K562 (cell line): ENCODE data around the gene CAB39. TPM values are rescaled to one million over a fixed set of nuclear protein-coding genes. Genes with fewer than 3 reads are reported as not detected.

Experiments used
- CBFB ChIP-seq: sonication (generic); formaldehyde crosslinking; IDR thresholded peaks from 2 replicates; pipeline ENCODE4 v1.4.0; 2020; ENCODE audit warnings: mild to moderate bottlenecking, missing genetic modification reagents
- CCAR2 ChIP-seq: fragments of 200-400 bp; formaldehyde crosslinking; IDR thresholded peaks from 2 replicates; pipeline ENCODE4 v1.6.1; 2017; ENCODE audit warnings: mild to moderate bottlenecking, low read depth, low read length
- FOXK2 ChIP-seq, 2 experiments: fragments of 450-650 bp; IDR thresholded peaks in 1 of 2; conservative IDR thresholded peaks in 1 of 2; 2 replicates each; pipeline ENCODE4 v1.6.1; 2016; ENCODE audit warnings: low read depth in 2 of 2, mild to moderate bottlenecking in 1 of 2
- GTF2A2 ChIP-seq: IDR thresholded peaks from 2 replicates; pipeline ENCODE4 v1.6.1; 2016; ENCODE audit warnings: mild to moderate bottlenecking, missing genetic modification characterization, missing compliant biosample characterization
- HNRNPH1 ChIP-seq: fragments of 200-400 bp; formaldehyde crosslinking; optimal IDR thresholded peaks from 2 replicates; pipeline ENCODE3; 2017; ENCODE audit warnings: low read depth, mild to moderate bottlenecking, low read length, moderate library complexity
- HNRNPLL ChIP-seq: fragments of 200-400 bp; formaldehyde crosslinking; IDR thresholded peaks from 2 replicates; pipeline ENCODE4 v1.6.1; 2017; ENCODE audit warnings: low read length, low read depth, mild to moderate bottlenecking; ENCODE audit not compliant: poor library complexity, severe bottlenecking
- MYC ChIP-seq, 2 experiments: fragments of 250-450 bp in 1 of 2; sonication (Bioruptor Pico) in 1 of 2; IDR thresholded peaks; 2 replicates each; pipeline versions ENCODE4 v1.5.1 to v1.6.1; 2012 to 2021; ENCODE audit warnings: low read depth in 2 of 2, borderline replicate concordance in 1 of 2, improper control_type of control experiment in 1 of 2, low read length in 1 of 2, mild to moderate bottlenecking in 1 of 2, moderate library complexity in 1 of 2
- NONO ChIP-seq, 2 experiments: fragments of 200-400 bp in 1 of 2; fragments of 450-650 bp in 1 of 2; formaldehyde crosslinking in 1 of 2; IDR thresholded peaks; 2 replicates each; pipeline ENCODE4 v1.6.1; 2017; ENCODE audit warnings: low read depth in 2 of 2, mild to moderate bottlenecking in 2 of 2, moderate library complexity in 2 of 2, low read length in 1 of 2
- SPI1 ChIP-seq: IDR thresholded peaks from 2 replicates; pipeline ENCODE4 v1.6.1; 2011; ENCODE audit warnings: low read depth, low read length, control low read depth, borderline replicate concordance
- WHSC1 ChIP-seq: IDR thresholded peaks from one replicate; pipeline ENCODE4 v1.6.1; 2012; ENCODE audit warnings: low read length, control low read depth, inconsistent platforms
- polyA plus RNA-seq, 8 experiments: library from polyadenylated mRNA; depleted of rRNA in 4 of 8; stranded (reverse) in 5 of 8; unstranded in 3 of 8; fragments of >200 nt; fragmentation: Nextera tagmentation in 2 of 8; fragmentation: Illumina TruSeq in 1 of 8; extraction: Ambion mirVana in 2 of 8; extraction: Trizol in 1 of 8; gene quantifications; 2 replicates each; pipeline versions ENCODE4 v1.2.1 to v1.2.3, GENCODE V29; 2011 to 2014; ENCODE audit warnings: inconsistent platforms in 1 of 8, missing spikeins in 1 of 8
- total RNA-seq, 7 experiments: library from RNA; depleted of rRNA in 6 of 7; stranded (reverse); fragments of >200 nt in 6 of 7; fragmentation: Illumina TruSeq in 2 of 7; extraction: Trizol in 2 of 7; gene quantifications; 2 replicates each; pipeline versions ENCODE4 v1.2.1 to v1.2.3, GENCODE V29; 2011 to 2021; ENCODE audit warnings: low replicate concordance in 1 of 7
- TF ChIP-seq, protein P1 (sequence below), 2 experiments: fragments of 450-650 bp in 1 of 2; sonication (generic) in 1 of 2; formaldehyde crosslinking in 1 of 2; IDR thresholded peaks; 2 replicates each; pipeline versions ENCODE4 v1.7.1 to v1.9.0; 2016 to 2022; ENCODE audit warnings: inconsistent platforms in 1 of 2, mild to moderate bottlenecking in 1 of 2, missing genetic modification reagents in 1 of 2
- TF ChIP-seq, protein P2 (sequence below): fragments of 250-450 bp; sonication (Bioruptor Pico); IDR thresholded peaks from 2 replicates; pipeline ENCODE4 v1.6.1; 2021; ENCODE audit warnings: mild to moderate bottlenecking
- TF ChIP-seq, protein P3 (sequence below): fragments of 250-450 bp; sonication (Bioruptor Pico); IDR thresholded peaks from 2 replicates; pipeline ENCODE4 v1.8.0; 2021; ENCODE audit warnings: borderline replicate concordance, mild to moderate bottlenecking, moderate library complexity; ENCODE audit not compliant: poor library complexity, severe bottlenecking
- TF ChIP-seq, protein P4 (sequence below): sonication (generic); formaldehyde crosslinking; IDR thresholded peaks from 2 replicates; pipeline ENCODE4 v1.8.1; 2023; ENCODE audit warnings: mild to moderate bottlenecking, missing genetic modification reagents

Gene CAB39
- total and polyA plus RNA-seq, 9 of the 15 experiments (the other 6 are each of a cell fraction or from before 2014, with no cell fraction given) = 27.2 to 94.4 (median 70.1) TPM

DNA sequence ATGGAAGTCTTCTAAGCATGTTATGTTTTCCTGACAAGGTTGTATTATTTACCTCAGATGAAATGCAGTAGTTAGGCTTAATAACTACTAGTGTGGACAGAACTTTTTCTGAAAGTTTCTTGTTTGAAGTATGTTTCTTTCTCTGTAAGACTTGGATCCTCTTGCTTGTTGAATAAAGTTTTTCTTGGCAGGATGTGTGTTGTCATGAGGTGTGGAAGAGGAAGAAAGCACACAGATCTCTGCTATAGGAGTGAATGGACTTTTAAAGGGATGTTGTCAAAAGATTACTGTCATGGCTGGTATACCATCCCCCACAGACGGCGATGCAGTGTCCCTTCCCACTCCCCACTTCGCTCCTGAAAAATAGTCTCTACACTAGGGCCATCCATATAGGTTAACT lies 2.6 kb downstream of the CAB39 start (continued):
- TF ChIP-seq, protein P1, sequence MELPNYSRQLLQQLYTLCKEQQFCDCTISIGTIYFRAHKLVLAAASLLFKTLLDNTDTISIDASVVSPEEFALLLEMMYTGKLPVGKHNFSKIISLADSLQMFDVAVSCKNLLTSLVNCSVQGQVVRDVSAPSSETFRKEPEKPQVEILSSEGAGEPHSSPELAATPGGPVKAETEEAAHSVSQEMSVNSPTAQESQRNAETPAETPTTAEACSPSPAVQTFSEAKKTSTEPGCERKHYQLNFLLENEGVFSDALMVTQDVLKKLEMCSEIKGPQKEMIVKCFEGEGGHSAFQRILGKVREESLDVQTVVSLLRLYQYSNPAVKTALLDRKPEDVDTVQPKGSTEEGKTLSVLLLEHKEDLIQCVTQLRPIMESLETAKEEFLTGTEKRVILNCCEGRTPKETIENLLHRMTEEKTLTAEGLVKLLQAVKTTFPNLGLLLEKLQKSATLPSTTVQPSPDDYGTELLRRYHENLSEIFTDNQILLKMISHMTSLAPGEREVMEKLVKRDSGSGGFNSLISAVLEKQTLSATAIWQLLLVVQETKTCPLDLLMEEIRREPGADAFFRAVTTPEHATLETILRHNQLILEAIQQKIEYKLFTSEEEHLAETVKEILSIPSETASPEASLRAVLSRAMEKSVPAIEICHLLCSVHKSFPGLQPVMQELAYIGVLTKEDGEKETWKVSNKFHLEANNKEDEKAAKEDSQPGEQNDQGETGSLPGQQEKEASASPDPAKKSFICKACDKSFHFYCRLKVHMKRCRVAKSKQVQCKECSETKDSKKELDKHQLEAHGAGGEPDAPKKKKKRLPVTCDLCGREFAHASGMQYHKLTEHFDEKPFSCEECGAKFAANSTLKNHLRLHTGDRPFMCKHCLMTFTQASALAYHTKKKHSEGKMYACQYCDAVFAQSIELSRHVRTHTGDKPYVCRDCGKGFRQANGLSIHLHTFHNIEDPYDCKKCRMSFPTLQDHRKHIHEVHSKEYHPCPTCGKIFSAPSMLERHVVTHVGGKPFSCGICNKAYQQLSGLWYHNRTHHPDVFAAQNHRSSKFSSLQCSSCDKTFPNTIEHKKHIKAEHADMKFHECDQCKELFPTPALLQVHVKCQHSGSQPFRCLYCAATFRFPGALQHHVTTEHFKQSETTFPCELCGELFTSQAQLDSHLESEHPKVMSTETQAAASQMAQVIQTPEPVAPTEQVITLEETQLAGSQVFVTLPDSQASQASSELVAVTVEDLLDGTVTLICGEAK (IDR thresholded peaks at IDR 0.05) = peak; percentile 95
- TF ChIP-seq, protein P1 (CRISPR knock-in tag; IDR thresholded peaks at IDR 0.05) = peak; percentile 87
- TF ChIP-seq HNRNPH1 (no peak), NONO (IDR thresholded peaks at IDR 0.05; ENCODE audit: low read depth in 2 of 2, low read length in 1 of 2) (no peak), SPI1 (no peak), FOXK2 (conservative IDR thresholded peaks at IDR 0.05 in 1 of 2, IDR thresholded peaks at IDR 0.05 in 1 of 2; ENCODE audit: low read depth in 2 of 2) (peak; percentile 21 to 53; a peak in 1 of 4 replicates), WHSC1 (no peak), HNRNPLL (no peak), GTF2A2 (tag) (no peak), CBFB (CRISPR knock-in tag) (no peak), MYC (IDR thresholded peaks at IDR 0.05; ENCODE audit: low read depth, low read length) (no peak), MYC (CRISPR knock-in tag; IDR thresholded peaks at IDR 0.05; ENCODE audit: borderline replicate concordance, low read depth) (no peak), CCAR2 (no peak)
- TF ChIP-seq, protein P2, sequence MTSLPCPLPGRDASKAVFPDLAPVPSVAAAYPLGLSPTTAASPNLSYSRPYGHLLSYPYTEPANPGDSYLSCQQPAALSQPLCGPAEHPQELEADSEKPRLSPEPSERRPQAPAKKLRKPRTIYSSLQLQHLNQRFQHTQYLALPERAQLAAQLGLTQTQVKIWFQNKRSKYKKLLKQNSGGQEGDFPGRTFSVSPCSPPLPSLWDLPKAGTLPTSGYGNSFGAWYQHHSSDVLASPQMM (CRISPR knock-in tag) = no peak
- TF ChIP-seq, protein P3, sequence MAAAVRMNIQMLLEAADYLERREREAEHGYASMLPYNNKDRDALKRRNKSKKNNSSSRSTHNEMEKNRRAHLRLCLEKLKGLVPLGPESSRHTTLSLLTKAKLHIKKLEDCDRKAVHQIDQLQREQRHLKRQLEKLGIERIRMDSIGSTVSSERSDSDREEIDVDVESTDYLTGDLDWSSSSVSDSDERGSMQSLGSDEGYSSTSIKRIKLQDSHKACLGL (CRISPR knock-in tag) = no peak
- TF ChIP-seq, protein P4, sequence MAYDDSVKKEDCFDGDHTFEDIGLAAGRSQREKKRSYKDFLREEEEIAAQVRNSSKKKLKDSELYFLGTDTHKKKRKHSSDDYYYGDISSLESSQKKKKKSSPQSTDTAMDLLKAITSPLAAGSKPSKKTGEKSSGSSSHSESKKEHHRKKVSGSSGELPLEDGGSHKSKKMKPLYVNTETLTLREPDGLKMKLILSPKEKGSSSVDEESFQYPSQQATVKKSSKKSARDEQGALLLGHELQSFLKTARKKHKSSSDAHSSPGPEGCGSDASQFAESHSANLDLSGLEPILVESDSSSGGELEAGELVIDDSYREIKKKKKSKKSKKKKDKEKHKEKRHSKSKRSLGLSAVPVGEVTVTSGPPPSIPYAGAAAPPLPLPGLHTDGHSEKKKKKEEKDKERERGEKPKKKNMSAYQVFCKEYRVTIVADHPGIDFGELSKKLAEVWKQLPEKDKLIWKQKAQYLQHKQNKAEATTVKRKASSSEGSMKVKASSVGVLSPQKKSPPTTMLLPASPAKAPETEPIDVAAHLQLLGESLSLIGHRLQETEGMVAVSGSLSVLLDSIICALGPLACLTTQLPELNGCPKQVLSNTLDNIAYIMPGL (CRISPR knock-in tag) = no peak
